ENCODE results near the gene ANP32D.
"Not testable (repeated sequence)": the region's sequence is repeated elsewhere in the genome, so short reads cannot be mapped to it uniquely, and the experiment has no call there.

DNA sequence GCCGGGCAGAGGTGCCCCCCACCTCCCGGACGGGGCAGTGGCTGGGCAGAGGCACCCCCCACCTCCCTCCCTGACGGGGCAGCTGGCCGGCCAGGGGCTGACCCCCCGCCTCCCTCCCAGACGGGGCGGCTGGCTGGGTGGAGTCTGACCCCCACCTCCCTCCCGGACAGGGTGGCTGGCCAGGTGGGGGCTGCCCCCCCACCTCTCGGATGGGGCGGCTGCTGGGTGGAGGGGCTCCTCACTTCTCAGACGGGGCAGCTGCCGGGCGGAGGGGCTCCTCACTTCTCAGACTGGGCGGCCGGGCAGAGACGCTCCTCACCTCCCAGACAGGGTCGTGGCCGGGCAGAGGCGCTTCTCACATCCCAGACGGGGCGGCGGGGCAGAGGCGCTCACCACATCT lies 48.0 kb downstream of the ANP32D start:
- TF ChIP-seq, protein P1, sequence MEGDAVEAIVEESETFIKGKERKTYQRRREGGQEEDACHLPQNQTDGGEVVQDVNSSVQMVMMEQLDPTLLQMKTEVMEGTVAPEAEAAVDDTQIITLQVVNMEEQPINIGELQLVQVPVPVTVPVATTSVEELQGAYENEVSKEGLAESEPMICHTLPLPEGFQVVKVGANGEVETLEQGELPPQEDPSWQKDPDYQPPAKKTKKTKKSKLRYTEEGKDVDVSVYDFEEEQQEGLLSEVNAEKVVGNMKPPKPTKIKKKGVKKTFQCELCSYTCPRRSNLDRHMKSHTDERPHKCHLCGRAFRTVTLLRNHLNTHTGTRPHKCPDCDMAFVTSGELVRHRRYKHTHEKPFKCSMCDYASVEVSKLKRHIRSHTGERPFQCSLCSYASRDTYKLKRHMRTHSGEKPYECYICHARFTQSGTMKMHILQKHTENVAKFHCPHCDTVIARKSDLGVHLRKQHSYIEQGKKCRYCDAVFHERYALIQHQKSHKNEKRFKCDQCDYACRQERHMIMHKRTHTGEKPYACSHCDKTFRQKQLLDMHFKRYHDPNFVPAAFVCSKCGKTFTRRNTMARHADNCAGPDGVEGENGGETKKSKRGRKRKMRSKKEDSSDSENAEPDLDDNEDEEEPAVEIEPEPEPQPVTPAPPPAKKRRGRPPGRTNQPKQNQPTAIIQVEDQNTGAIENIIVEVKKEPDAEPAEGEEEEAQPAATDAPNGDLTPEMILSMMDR (IDR thresholded peaks at IDR 0.05), result not testable (repeated sequence)
- TF ChIP-seq SIN3A (IDR thresholded peaks at IDR 0.05; ENCODE audit: borderline replicate concordance, insufficient read depth, low read depth, low read length); TCF7L2 (IDR thresholded peaks at IDR 0.05; ENCODE audit: low read depth, low read length): not testable (repeated sequence)

Data from Panc1 (cell line).